DMS79 (cell line): Measurements from ENCODE around the gene VKORC1.
"Not testable (repeated sequence)": the region's sequence is repeated elsewhere in the genome, so short reads cannot be mapped to it uniquely, and the experiment has no call there.

Experiments used
- DNase-seq: peaks from one replicate; lab custom pipeline; 2025; lab: John Stamatoyannopoulos, UW

Gene VKORC1

GRCh38 chr16:31107465-31107867 lies 12.9 kb upstream of the VKORC1 start:
- no peak for DNase-seq

GRCh38 chr16:31106509-31107464 lies 12.2 kb upstream of the VKORC1 start:
- DNase-seq: no peak

- DNase-seq: no peak
These were observed 11.1 kb upstream of the VKORC1 start for GRCh38 chr16:31105677-31106213.

GRCh38 chr16:31100876-31101641 lies 6.5 kb upstream of the VKORC1 start:
- DNase-seq: not testable (repeated sequence)

GRCh38 chr16:31099860-31100638 lies 5.5 kb upstream of the VKORC1 start:
- no peak for DNase-seq

GRCh38 chr16:31094088-31094423 lies 541 bp downstream of the VKORC1 start:
- DNase-seq: no peak

- DNase-seq: no peak
These were observed 1.4 kb downstream of the VKORC1 start for GRCh38 chr16:31093132-31093703.

- no peak for DNase-seq
These were observed 2.3 kb downstream of the VKORC1 start for GRCh38 chr16:31092330-31092729.

- no peak for DNase-seq
These were observed 4.1 kb downstream of the VKORC1 start for GRCh38 chr16:31090540-31090939.

GRCh38 chr16:31089199-31089598 lies 5.4 kb downstream of the VKORC1 start:
- DNase-seq: no peak

GRCh38 chr16:31088459-31089183 lies 6.0 kb downstream of the VKORC1 start, which contains the start of gene PRSS53:
TSS of gene PRSS53 (minus strand) at chr16:31088943. CDS start at chr16:31088809, 134 bp downstream.
- DNase-seq: no peak

- DNase-seq: no peak
These were observed 6.6 kb downstream of the VKORC1 start for GRCh38 chr16:31087971-31088370.

- no peak for DNase-seq
These were observed 7.1 kb downstream of the VKORC1 start for GRCh38 chr16:31087481-31087880.

- no peak for DNase-seq
These were observed 8.0 kb downstream of the VKORC1 start for GRCh38 chr16:31086629-31086906.

GRCh38 chr16:31085873-31086628 lies 8.5 kb downstream of the VKORC1 start:
- DNase-seq: no peak

- no peak for DNase-seq
These were observed 9.2 kb downstream of the VKORC1 start for GRCh38 chr16:31085411-31085810.

GRCh38 chr16:31084584-31085302 lies 9.9 kb downstream of the VKORC1 start:
- no peak for DNase-seq

- no peak for DNase-seq
These were observed 10.6 kb downstream of the VKORC1 start for GRCh38 chr16:31083981-31084380.

GRCh38 chr16:31083556-31083955 lies 11.0 kb downstream of the VKORC1 start:
- DNase-seq: no peak

GRCh38 chr16:31083081-31083480 lies 11.5 kb downstream of the VKORC1 start:
- no peak for DNase-seq
